SIG-M5 treated with dmso at 0.1 percent for 504 hours (cell line): ENCODE measurements around the gene PPME1.
"Not testable (repeated sequence)": the region's sequence is repeated elsewhere in the genome, so short reads cannot be mapped to it uniquely, and the experiment has no call there.

Source experiments
- DNase-seq: peaks from one replicate; lab custom pipeline; 2025; ENCODE audit not compliant: unreplicated experiment; lab: John Stamatoyannopoulos, UW

Gene PPME1, protein sequence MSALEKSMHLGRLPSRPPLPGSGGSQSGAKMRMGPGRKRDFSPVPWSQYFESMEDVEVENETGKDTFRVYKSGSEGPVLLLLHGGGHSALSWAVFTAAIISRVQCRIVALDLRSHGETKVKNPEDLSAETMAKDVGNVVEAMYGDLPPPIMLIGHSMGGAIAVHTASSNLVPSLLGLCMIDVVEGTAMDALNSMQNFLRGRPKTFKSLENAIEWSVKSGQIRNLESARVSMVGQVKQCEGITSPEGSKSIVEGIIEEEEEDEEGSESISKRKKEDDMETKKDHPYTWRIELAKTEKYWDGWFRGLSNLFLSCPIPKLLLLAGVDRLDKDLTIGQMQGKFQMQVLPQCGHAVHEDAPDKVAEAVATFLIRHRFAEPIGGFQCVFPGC

DNA sequence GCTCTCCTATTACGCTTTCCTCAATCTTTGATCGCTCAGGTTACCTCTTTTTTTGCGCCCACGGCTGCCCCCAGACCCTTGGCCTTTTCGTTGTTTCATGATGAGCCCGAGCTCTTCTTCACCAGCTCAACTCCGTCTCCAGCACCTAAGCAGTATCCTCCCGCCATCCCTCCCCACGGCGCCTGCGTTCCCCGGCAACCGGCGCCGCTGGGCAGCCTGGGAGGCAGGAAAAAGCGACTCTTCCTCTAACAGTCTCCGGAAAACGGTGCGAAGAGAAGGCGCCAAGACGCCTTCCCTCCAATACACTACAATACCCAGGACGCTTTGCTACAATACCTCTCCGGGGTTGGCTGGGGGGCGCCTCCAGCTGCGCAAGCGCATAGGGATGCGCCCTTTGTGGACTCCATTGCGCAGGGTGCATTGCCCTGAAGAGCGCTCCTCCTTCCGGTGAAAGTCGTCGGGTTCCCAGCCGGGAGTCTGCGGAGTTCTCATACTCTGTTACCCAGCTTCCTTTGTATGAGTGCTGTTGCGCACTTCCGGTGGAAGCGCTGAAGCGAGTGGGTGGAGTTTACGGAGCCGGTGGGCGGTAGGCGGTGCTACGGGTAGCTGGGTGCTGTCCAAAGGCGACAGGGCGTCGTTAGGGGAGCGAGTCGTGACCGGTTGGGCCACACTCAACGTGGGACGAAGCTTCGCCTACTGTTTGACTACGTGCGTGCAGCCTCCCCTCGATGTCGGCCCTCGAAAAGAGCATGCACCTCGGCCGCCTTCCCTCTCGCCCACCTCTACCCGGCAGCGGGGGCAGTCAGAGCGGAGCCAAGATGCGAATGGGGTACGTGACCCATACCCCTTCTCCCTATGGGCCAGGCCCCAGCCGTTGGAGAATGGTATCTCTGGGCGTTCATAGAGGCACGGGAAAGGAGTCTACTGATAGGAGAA lies at the start of gene PPME1, which contains the start of gene C2CD3:
Gene PPME1, plus strand, starts transcription at position 596 of the 936 bp plus-strand sequence. Its CDS starts 133 bp downstream, at position 729.
Gene C2CD3, minus strand, starts transcription at position 309 of the 936 bp plus-strand sequence. Its CDS starts 210 bp downstream, at position 99.
- peak; percentile 99 for DNase-seq

DNA sequence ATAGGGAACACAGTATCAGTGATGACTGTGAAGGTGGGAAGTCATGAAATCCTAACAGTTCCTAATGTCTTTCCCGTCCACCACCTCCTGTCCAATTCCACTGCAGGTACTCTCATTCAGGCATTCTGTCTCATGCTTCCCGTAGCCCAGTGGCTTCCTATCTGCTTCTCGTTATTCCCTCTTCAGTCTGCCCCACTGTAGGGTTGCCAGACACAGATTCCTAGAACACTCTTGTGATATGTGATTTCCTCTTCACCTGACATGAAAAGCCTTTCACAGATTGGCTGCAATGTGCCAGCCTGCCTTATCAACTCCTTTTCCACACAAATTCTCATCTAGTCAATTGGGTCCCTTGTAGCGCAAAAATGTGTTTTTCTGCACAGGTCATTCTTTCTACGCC lies 49.3 kb upstream of the PPME1 start:
- DNase-seq, result no peak

DNA sequence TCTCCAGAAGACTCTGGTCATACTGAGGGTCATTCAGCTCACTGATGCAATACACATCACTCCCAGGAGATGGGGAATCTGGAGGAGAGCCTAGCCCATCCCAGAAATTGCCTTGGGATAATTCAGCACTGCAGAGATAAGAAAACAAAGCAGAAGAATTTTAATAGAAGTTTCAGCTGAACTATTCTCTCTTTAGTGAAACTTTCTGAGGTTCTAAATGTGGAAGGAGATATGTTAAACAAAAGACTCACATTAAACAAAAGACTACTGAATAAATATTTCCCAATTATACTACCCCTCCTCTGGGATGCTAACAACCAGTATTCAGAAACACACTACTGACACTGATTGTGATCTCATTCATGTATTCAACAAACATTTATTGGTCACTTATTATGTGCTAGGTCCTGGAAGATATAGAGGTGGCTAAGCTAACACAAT lies 48.1 kb upstream of the PPME1 start:
- DNase-seq, result no peak

DNA sequence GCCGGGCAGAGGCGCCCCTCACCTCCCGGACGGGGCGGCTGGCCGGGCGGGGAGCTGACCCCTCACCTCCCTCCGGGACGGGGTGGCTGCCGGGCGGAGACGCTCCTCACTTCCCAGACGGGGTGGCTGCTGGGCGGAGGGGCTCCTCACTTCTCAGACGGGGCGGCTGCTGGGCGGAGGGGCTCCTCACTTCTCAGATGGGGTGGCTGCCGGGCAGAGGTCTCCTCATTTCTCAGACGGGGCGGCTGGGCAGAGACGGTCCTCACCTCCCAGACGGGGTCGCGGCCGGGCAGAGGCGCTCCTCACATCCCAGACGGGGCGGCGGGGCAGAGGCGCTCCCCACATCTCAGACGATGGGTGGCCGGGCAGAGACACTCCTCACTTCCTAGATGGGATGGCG lies 42.0 kb upstream of the PPME1 start:
- not testable (repeated sequence) for DNase-seq

DNA sequence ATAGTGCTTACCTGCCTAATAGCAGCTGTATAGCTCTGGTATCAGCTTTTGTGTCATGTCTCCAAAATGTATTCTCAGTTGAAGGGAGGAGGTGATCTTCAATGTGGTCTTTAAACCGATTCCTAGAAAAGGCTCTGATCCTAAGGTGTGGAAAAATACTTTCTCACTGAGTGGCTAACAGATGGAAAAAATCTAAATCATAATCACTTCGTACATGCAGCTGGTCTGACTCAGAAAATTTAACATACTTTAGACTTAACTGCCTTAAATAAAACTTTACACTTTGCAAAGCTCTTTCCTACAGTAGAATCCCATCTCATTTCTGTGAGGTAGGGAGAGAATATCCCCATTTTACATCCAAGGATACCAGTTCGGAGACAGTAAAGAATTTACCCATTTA lies 38.3 kb upstream of the PPME1 start:
- DNase-seq, result no peak

DNA sequence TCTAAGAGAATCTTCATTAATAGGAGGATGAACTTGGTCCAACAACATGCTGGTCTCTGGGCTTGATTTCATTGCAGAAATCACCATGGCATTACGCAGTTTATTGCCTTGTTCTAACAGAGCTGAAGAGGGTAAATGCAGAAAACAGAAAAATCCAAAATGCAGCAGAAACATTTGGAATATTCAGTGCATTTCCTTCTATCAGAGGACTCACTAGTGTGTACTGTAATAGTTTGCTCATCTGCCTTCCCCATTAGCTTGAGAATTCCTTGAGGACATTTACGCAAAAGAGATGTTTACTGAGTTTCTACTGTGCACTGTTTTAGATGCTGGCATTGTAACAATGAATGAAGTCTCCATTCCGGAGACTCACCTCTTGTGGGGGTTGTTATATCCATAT lies 37.7 kb upstream of the PPME1 start:
- no peak for DNase-seq

DNA sequence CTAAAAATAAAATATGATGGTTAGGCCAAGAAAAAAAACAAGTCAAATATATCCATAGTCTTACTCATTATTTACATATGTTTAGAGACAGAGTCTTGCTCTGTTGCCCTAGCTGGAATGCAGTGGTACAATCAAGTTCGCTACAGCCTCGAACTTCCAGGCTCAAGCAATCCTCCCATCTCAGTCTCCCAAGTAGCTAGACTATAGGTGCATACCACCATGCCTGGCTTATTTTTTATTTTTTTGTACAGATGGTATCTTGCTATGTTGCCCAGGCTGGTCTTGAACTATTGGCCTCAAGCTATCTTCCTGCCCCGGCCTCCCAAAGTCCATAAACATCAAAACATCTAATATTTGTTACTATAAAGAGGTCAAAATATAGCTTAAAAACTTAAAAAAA lies 36.4 kb upstream of the PPME1 start:
- DNase-seq, result no peak

DNA sequence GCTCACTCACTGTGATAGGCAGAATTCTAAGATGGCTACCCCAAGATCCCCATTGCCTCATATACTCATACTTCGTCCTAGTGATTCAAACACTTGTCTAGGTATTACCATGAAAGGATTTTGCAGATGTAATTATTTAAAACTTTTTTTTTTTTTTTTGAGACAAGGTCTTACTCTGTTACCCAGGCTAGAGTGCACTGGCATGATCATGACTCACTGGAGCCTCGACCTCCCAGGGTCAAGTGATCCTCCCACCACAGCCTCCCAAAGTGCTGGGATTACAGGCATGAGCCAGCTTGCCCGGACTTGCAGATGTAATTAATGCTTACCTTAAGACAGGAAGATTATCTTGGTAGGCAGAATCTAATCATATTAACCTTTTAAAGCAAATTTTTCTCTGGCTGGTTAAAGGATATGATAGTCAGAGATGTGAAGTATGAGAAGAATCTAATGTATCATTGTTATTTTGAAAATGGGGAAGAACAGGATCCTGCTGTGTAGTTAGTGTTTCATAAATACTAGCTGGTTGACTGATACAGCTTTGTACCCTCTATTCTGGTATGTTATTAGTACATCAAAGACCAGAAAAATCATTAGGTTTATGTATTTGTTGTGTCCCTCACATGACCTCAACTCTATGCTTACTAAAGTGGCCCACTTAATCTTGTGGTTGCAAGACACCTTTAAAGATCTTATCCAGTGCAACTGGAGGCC lies 35.8 kb upstream of the PPME1 start:
- DNase-seq, result no peak

DNA sequence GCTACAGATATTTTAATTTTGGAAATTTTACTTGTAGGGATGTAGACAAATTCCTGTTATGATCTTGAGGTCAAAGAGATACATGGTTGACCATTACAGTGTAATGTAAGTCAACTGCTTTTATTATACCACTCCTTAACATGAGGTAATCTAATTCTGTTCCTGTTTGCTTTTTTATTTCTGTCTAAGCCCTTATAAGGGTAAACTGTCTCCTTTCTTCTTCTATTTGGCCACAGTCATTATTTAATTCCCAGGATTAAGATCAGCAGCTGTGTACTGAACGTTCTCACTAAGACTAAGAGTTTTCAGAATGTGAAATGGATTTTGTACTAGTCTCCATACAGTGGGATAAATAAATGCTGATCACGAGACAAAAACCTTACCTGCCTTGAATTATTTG lies 33.1 kb upstream of the PPME1 start:
- DNase-seq, result no peak

DNA sequence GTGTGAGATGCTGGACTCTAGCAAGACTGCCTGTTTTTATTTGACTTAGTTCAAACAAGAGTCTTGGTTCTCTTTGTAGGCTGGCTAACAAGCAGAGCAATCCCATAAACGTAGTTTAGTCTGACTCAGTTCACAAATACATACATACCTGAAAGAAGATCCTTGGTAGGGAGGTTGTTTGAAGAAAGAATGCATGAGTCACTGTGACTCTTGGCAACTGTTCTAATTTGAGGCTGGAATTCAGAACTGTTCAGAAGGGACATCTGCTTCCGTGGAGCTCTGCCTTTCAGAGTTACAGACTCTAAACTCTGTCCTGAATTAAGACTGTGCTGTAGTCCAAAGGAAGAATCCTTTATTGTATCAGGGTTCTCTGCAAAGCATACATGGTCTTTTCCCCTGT lies 32.5 kb upstream of the PPME1 start:
- DNase-seq, result peak; percentile 60

DNA sequence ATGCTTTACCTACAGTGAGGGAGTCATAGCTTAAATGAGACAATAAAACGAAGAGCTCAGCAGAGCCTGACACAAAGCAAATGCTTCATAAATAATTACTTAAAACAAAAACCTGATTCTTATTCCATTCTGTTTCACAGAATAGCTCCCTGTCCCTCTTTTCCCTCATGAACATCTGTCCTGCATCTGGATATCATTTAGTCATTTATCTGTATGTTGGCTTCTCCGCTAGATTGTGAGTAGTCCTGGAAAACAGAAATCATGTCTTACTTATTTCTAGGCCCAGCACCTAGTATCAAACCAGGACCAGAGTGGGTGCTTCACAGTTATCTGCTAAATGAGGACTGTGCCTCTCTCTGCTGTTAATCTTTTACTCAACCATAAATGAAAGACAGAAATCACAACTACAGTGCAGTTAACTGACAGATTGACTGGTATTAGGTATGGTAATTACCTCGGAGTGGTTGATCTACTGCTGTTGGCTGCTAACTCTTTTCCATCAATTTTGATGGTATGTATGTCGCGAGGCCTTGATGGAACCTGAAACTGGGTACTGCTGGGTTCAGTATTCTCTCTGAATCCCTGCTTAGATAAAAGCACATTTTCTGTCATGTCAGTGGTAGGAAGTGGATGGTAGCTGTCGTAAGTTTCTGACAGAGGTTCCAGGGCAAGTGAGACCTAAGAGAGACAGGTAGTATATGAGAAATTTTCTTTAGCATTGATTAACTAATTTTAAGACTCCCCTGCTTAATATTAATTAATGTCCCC lies 31.8 kb upstream of the PPME1 start:
- DNase-seq, result no peak

DNA sequence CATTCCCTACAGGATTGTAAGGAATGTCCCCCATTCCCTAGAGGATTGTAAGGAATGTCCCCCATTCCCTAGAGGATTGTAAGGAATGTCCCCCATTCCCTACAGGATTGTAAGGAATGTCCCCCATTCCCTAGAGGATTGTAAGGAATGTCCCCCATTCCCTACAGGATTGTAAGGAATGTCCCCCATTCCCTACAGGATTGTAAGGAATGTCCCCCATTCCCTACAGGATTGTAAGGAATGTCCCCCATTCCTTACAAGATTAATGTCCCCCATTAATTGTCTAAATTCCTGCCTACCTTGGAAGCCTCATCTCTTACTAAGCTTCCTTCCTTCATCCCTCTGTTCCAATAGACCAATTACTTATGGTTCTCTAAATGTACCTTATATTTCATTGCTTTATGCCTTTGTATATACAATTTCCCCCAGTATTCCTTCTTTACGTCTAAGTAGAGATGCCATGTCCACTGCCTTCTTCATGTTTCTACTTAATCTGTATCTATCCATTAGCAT lies 31.1 kb upstream of the PPME1 start:
- DNase-seq, result not testable (repeated sequence)

DNA sequence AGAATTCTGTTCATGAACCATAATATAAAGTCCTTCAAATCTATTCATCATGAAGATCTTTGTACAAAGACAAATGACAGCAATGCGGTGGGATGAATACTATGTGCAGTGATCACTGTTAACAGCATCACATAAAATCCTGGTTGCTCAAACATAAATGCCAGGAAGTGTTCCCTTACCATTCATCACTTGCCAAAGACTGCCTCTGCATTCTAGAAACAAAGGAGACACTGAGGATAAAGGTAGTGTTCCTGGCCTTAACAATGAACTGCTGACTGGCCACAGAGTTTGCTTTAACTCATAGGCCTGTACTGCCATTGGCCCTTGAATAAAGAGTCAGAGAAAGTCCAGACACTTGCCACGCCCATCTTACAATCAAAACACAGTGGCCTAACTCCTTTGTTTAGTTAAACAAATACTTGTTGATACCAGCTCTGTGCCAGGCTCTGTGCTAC lies 29.8 kb upstream of the PPME1 start:
- peak; percentile 19 for DNase-seq

DNA sequence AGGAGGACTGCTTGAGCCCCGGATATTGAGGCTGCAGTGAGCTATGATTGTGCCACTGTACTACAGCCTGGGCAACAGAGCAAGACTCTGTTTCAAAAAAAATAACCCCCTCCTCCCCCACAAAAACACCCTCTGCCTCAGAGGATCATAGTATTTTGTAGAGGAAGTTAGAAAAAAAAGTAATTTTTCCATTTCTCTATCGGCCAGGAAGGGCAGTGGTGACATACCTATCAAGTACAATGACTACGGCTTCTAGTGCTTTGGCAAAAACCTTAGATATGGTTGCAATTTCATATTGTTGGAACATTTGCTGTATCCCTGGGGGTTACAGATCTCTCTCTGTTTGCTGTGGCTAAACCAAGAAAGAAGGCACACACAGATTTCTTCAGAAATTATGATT lies 29.2 kb upstream of the PPME1 start:
- DNase-seq, result no peak

DNA sequence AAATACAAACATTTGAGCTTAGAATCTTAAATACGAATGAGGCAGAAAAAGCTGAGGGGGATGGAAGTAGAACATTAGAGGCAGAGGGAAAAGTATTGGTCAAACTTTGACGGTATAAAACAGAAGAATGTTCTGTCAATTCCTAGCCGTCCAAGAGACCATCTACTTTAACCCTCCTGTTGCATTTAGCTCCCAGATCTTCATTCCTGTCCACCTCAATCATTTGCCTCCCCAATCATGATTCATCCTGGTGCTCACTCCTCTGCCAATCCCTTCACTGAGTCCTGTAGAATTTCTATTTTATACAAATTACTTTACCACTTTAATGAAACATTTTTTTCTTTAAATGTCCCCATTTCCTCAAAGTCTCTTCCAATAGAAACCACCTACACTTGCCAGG lies 28.5 kb upstream of the PPME1 start:
- no peak for DNase-seq

DNA sequence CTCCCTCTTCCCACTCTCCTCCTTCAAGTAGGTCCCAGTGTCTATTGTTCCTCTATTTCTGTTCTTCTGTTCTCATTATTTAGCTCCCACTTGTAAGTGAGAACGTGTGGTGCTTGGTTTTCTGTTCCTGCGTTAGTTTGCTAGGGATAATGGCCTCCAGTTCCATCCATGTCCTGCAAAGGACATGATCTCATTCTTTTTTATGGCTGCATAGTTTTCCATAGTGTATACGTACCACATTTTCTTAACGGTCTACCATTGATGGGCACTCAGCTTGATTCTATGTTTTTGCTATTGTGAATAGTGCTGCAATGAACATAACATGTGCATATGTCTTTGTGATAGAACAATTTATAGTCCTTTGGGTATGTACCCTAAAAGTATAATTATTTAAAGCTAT lies 26.5 kb upstream of the PPME1 start:
- no peak for DNase-seq

DNA sequence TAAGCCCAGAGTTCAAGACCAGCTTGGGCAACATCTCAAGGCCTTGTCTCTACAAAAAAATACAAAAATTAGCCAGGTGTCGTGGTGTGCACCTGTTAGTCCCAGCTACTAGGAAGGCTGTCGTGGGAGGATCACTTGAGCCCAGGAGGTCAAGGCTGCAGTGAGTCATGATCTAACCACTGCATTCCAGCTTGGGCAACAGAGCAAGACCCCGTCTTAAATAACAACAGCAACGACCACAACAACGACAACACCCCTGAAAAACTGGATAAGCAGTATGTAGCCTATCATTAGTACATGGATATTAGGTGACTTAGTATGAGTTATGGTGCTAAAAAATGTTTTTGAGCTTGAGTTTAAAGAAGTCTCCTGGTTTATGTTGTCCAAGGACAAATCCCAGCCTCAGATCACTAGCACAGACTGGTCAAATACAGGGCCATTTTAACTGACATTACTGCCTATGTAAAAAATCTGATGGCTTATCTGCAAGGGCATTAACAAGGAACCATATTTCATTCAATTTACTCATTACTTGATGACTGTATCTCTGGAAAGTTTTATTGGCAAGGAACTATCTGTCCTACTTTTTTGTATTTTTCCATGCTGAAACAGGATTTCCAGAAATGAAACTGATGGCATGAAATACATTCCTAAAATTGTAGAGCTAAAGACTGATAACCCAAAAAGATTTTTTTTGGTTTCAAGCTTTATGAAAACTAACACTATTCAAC lies 23.7 kb upstream of the PPME1 start:
- no peak for DNase-seq

DNA sequence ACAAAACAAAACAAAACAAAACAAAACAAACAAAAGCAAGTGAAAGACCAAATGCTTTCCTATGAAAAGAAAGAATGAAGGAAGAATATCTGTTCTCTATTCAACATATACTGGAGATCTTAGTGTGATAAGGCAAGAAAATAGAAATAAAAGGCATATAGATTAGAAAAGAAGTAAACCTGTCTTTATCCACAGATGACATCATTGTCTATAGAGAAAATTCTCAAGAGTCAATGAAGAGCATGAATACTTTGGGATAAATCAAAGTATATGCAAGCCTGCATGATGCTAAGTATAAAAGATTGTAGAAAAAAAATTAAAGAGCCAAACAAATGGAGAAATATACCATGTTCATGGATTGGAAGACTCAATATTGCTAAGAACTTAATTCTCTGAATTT lies 17.9 kb upstream of the PPME1 start:
- DNase-seq, result no peak

DNA sequence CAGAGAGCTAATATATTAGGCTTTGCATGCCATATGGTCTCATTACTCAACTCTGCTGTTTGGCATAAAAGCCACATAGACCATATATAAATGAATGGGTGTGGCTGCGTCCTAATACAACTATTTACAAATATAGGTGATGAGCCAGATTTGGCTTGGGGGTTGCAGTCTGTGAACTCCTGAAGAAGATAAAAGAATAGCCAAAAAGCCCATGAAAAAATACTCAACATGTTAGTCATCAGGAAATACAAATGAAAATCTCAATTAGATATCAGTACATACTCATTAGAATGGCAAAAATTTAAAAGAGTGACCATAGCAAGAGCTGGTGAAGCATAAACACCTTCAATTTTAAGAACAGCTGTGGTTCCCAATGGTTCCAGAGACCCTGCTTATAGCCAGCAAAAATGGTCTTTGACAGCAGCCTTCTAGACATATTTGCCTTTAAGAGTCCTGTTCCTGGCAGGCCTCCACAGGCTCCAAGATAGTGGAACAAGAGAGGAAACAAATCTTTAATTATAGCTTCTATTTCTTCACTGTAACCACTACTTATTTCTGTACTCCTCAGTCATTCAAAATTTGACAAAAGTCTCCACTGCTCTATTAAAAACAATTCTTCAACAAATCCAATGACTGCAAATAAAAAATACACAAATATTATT lies 16.3 kb upstream of the PPME1 start:
- DNase-seq, result no peak
